OCI-LY1 (cell line): ENCODE results near the gene ARHGAP33.

Experiments used
- H2AFZ ChIP-seq: fragments of 200-600 bp; sonication (generic), shearing (Covaris generic); 2 replicates; pipeline ENCODE4 v1.6.0; 2014; ENCODE audit warnings: antibody characterized with exemption, mild to moderate bottlenecking, low read length
- H3F3A ChIP-seq: fragments of 200-600 bp; sonication (generic), shearing (Covaris generic); 2 replicates; pipeline ENCODE4 v1.6.0; 2014; ENCODE audit warnings: mild to moderate bottlenecking, antibody characterized with exemption, low read length, moderate library complexity; ENCODE audit not compliant: insufficient read depth
- H3K27ac ChIP-seq: fragments of 200-600 bp; sonication (generic); 2 replicates; pipeline ENCODE4 v1.5.1; 2014; ENCODE audit warnings: low read length, mixed run types, mild to moderate bottlenecking, low read depth; ENCODE audit not compliant: poor library complexity, severe bottlenecking
- H3K27me3 ChIP-seq: fragments of 200-600 bp; sonication (generic); 2 replicates; pipeline ENCODE4 v1.6.0; 2014; ENCODE audit warnings: antibody characterized with exemption, mild to moderate bottlenecking, low read length, moderate library complexity; ENCODE audit not compliant: insufficient read depth
- H3K36me3 ChIP-seq: fragments of 200-600 bp; sonication (generic); 2 replicates; pipeline ENCODE4 v1.6.1; 2014; ENCODE audit warnings: mild to moderate bottlenecking, antibody characterized with exemption, low read length, moderate library complexity, mixed read lengths; ENCODE audit not compliant: insufficient read depth
- H3K4me1 ChIP-seq: fragments of 200-600 bp; sonication (generic); 2 replicates; pipeline ENCODE4 v1.5.1; 2014; ENCODE audit warnings: mild to moderate bottlenecking, low read length, moderate library complexity; ENCODE audit not compliant: insufficient read depth, severe bottlenecking
- H3K4me2 ChIP-seq: fragments of 200-600 bp; sonication (generic), shearing (Covaris generic); 2 replicates; pipeline ENCODE4 v1.6.1; 2014; ENCODE audit warnings: low read length
- H3K4me3 ChIP-seq: fragments of 200-600 bp; sonication (generic); 2 replicates; pipeline ENCODE4 v1.5.1; 2014; ENCODE audit warnings: low read length, low read depth, mild to moderate bottlenecking, mixed read lengths; ENCODE audit not compliant: poor library complexity, severe bottlenecking
- H3K79me2 ChIP-seq: fragments of 200-600 bp; shearing (Covaris generic); 2 replicates; pipeline ENCODE4 v1.6.1; 2016; ENCODE audit warnings: mixed run types, low read length, mixed read lengths; ENCODE audit not compliant: insufficient read depth
- H3K9ac ChIP-seq: fragments of 200-600 bp; sonication (generic), shearing (Covaris generic); 2 replicates; pipeline ENCODE4 v1.6.1; 2014; ENCODE audit warnings: mild to moderate bottlenecking, low read length, mixed read lengths
- H3K9me2 ChIP-seq: fragments of 200-600 bp; sonication (generic), shearing (Covaris generic); 2 replicates; pipeline ENCODE4 v1.6.1; 2014; ENCODE audit warnings: low read depth, mild to moderate bottlenecking, low read length, mixed read lengths
- H3K9me3 ChIP-seq: fragments of 200-600 bp; shearing (Covaris generic); 2 replicates; pipeline ENCODE4 v1.6.1; 2014; ENCODE audit warnings: low read length, mixed read lengths
- H4K20me1 ChIP-seq: fragments of 200-600 bp; sonication (generic), shearing (Covaris generic); 2 replicates; pipeline ENCODE4 v1.6.0; 2016; ENCODE audit warnings: mild to moderate bottlenecking, low read length; ENCODE audit not compliant: insufficient read depth
- EZH2 ChIP-seq: fragments of 200-600 bp; sonication (generic), shearing (Covaris generic); IDR thresholded peaks from 2 replicates; pipeline ENCODE4 v1.8.0; 2017; ENCODE audit warnings: borderline replicate concordance, mixed run types, mild to moderate bottlenecking, antibody characterized with exemption, low read length, moderate library complexity, mixed read lengths
- TF ChIP-seq, protein P1 (sequence below): fragments of 200-600 bp; sonication (generic), shearing (Covaris generic); IDR thresholded peaks from 2 replicates; pipeline ENCODE4 v1.5.1; 2017; ENCODE audit warnings: mild to moderate bottlenecking, antibody characterized with exemption, low read length, moderate library complexity, mixed read lengths

ARHGAP33 gene

DNA sequence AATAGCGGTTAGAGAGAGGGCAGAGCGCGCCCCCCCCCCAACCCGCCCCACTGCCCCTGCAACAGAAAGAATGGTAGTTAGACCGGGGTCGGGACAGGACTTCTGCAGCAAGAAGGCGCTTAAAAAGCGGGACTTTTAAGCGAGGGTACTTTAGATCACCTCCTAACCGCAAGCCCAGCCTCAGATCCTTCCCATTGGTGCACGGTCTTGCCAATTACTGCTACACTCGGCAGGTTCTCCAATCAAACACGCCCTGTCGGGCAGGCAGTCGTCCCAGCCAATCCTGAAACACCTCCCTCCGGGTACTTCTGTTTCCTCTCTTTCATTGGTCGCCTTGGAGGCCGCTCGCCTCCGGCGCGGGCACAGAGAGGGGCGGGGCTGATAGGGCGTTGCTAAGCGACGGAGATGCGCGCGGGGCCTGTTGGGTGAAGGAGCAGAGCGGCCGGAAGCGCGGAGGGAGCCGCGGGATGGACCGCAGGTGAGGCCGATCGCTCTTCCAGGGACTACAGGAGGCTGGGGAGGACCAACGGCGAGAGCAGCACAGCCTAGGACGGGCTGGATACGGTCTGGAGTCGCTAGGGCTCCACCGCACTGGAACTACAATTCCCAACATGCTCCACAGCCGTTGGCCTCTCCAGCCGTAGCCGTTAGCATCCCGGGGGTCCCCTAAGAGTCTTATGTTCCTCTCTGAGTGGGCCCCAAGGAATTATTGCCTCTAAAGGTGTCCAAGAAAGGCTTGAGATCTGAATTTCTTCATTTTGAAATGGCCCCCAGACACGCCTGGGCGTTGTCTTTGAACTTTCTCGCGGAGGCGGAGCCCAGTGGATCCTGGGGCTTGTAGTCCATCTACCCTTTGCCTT is 17.4 kb upstream of the ARHGAP33 start, which contains the start of gene PROSER3:
Gene PROSER3 (plus strand): TSS at position 428 of the 860 bp plus-strand sequence. CDS start 40 bp downstream, at position 468.
- H3K4me2 ChIP-seq, result peak within 1 kb of the TSS; percentile 81
- peak within 1 kb of the TSS; percentile 92 for H3K4me3 ChIP-seq
- H3K9ac ChIP-seq, result peak within 1 kb of the TSS; percentile 93
- H3K36me3 ChIP-seq, result peaks cover 25% of the 10 kb centered on the region
- no peaks in the 10 kb centered on the region for H3K9me3 ChIP-seq
- no peaks in the 10 kb centered on the region for H3K27me3 ChIP-seq
- no peaks in the 10 kb centered on the region for H3F3A ChIP-seq
- H3K9me2 ChIP-seq, result no peaks in the 10 kb centered on the region
- TF ChIP-seq, protein P1, sequence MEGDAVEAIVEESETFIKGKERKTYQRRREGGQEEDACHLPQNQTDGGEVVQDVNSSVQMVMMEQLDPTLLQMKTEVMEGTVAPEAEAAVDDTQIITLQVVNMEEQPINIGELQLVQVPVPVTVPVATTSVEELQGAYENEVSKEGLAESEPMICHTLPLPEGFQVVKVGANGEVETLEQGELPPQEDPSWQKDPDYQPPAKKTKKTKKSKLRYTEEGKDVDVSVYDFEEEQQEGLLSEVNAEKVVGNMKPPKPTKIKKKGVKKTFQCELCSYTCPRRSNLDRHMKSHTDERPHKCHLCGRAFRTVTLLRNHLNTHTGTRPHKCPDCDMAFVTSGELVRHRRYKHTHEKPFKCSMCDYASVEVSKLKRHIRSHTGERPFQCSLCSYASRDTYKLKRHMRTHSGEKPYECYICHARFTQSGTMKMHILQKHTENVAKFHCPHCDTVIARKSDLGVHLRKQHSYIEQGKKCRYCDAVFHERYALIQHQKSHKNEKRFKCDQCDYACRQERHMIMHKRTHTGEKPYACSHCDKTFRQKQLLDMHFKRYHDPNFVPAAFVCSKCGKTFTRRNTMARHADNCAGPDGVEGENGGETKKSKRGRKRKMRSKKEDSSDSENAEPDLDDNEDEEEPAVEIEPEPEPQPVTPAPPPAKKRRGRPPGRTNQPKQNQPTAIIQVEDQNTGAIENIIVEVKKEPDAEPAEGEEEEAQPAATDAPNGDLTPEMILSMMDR, result no peak
- TF ChIP-seq EZH2, result no peak
- H3K27ac ChIP-seq, result peak within 1 kb of the TSS; percentile 85
- H4K20me1 ChIP-seq, result no peaks in the 10 kb centered on the region
- H3K4me1 ChIP-seq, result peaks cover 21% of the 10 kb centered on the region
- no peak within 1 kb of the TSS for H2AFZ ChIP-seq
- H3K79me2 ChIP-seq, result no peaks in the 10 kb centered on the region

DNA sequence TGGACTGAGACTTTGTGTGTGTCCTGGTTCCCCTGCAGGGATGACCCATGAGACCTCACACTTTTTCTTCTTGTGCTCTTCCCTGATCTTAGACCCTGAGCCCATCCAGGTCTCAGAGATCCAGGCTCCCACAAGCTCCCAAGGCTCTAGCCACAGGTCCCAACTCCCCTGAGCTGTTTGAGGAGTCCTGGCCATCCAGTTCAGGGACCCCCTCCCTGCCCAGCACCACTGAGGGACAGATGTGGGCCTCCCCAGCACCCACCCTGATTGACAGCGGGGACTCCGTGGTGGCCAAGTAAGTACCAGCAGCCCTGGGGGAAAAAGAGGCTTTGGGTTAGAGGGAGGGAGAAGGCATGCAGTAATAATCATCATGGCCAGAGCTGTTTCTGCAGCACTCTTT is 15.7 kb upstream of the ARHGAP33 start:
- Histone ChIP-seq H3K9ac (peak overlapping the region; percentile 93; the same call in 1 of the 2 replicates), H2AFZ (no peak overlapping the region), H3K79me2 (no peaks in the 10 kb centered on the region), H3K36me3 (peaks cover 28% of the 10 kb centered on the region), H3K4me2 (peak overlapping the region; percentile 73; the same call in 1 of the 2 replicates), H3K4me3 (peak overlapping the region; percentile 92), H4K20me1 (no peaks in the 10 kb centered on the region), H3K9me2 (no peaks in the 10 kb centered on the region), H3K27me3 (no peaks in the 10 kb centered on the region), H3K4me1 (peaks cover 21% of the 10 kb centered on the region), H3K9me3 (no peaks in the 10 kb centered on the region), H3F3A (no peaks in the 10 kb centered on the region), H3K27ac (no peak overlapping the region)
- TF ChIP-seq, protein P1, result no peak
- no peak for TF ChIP-seq EZH2

DNA sequence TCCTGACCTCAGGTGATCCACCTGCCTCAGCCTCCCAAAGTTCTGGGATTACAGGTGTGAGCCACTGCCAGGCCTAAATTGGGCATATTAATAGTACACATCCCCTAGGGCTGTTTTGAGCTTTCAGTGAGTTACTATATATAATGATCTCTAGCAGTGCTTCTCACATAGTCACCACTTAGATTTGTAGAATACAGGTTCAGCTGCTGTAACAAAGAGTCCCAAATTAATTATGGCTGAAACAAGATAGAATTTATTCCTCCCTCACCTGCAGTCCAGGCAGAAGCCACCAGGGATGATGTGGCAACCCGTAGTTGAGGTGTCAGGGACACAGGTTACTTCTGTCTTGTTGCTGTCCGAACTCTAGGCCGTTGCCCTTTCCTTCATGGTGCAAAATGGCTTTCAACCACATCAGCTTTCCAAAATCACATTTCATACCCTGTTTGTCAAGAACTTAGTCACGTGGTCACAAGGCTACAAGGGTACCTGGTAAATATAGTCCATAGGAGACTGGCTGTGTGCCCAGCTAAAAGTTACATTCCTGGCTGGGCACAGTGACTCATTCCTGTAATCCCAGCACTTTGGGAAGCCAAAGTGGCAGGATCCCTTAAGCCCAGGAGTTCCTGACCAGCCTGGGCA is 14.5 kb upstream of the ARHGAP33 start:
- TF ChIP-seq, protein P1, result no peak
- no peak for TF ChIP-seq EZH2
- H3K27ac ChIP-seq, result no peak overlapping the region
- H3K79me2 ChIP-seq, result no peaks in the 10 kb centered on the region
- no peak overlapping the region for H2AFZ ChIP-seq
- no peaks in the 10 kb centered on the region for H3K9me2 ChIP-seq
- H3F3A ChIP-seq, result no peaks in the 10 kb centered on the region
- H3K4me2 ChIP-seq, result no peak overlapping the region
- no peaks in the 10 kb centered on the region for H4K20me1 ChIP-seq
- no peaks in the 10 kb centered on the region for H3K9me3 ChIP-seq
- peaks cover 21% of the 10 kb centered on the region for H3K4me1 ChIP-seq
- H3K27me3 ChIP-seq, result no peaks in the 10 kb centered on the region
- peaks cover 35% of the 10 kb centered on the region for H3K36me3 ChIP-seq
- no peak overlapping the region for H3K4me3 ChIP-seq
- H3K9ac ChIP-seq, result no peak overlapping the region
